Urothelium cell line (cell line): ENCODE data around the gene PPP1R12B.
"Not testable (repeated sequence)": the region's sequence is repeated elsewhere in the genome, so short reads cannot be mapped to it uniquely, and the experiment has no call there.

Source experiments
- DNase-seq: peaks from one replicate; pipeline ENCODE4 v3.0.0; 2011; ENCODE audit warnings: low spot score, mixed read lengths
- FAIRE-seq: peaks from 2 replicates; lab custom pipeline; 2011; peaks lifted over from hg19 to GRCh38; lab: Jason Lieb, UNC

Gene PPP1R12B

DNA sequence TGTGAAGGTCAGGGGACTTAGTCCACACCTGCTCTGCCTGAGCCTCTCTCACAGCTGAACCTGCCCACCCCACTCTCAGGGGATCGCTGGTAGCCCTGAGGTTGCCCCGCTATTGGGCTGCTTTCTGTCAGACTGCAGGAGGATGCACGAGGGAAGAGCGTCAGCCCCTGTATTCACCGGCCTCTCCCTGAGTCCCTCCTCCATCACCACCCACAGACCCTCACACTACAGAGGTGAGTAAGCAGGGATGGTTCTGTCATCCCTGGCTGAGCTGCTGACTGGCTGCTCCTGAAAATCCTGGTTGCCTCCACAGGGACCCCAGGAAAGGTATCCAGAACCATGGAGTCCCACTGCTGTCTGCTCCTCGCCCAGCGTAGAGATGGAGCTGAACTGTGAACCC lies 243.0 kb downstream of the PPP1R12B start:
- no peak for DNase-seq
- FAIRE-seq = no peak

DNA sequence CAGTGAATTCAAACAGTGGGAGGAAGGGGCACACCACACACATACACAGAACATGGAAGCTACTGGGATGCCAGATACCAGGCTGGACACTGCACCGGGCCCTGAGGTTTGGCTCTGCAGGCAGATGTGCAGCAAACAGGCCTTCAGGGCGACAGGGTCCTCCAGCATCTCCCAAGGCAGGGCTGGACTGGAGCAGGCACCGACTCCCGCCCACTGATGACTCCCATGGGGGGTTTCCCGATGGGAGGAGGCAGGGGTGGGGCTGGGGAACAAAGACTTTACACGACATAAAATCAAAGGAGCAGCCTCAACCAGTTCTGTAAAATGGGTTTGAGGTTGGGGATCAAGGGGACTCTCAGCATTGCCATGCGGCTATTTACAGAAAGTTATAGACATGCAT lies 243.6 kb downstream of the PPP1R12B start:
- FAIRE-seq = no peak
- DNase-seq = no peak

DNA sequence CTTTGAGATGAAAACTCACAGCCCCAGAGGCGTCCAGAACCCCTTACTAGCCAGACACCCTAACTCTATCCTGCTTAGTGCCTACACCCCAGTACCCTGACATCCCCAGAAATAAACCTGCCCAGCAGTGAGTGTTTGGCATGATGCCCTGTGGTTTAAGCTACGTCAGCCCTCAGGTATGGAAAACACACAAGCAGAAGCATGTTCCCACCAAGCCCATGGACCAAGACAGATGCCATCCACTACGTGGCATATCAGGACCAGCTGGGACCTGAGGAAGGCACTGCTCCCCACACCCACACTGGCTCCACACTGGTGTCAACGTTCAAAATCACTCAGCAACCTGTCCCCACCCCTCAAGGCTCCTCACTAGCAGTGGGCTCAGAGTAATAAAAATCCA lies 245.3 kb downstream of the PPP1R12B start:
- peak; percentile 90 for FAIRE-seq

DNA sequence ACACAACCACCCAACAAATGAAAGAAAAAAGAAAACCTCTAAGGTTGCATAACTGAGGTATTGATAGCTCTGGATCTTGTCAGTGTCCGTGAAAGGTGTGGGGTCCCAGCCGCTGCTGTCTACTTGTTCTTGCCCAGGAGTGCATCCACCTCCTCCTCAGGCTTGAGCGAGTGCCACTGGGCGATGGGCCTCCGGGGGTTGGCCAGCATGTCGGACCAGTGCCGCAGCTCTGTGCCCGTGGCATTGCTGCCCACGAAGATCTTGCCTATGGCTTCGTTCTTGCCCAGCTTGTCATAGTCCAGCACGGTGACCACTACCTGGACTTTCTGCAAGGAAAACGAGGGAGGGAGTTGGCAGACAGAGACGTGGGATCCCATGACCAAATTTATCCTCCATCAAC lies 248.1 kb downstream of the PPP1R12B start:
- no peak for FAIRE-seq

More for the DNA sequence above, 245.3 kb downstream of the PPP1R12B start:
- peak; percentile 75 for DNase-seq

DNA sequence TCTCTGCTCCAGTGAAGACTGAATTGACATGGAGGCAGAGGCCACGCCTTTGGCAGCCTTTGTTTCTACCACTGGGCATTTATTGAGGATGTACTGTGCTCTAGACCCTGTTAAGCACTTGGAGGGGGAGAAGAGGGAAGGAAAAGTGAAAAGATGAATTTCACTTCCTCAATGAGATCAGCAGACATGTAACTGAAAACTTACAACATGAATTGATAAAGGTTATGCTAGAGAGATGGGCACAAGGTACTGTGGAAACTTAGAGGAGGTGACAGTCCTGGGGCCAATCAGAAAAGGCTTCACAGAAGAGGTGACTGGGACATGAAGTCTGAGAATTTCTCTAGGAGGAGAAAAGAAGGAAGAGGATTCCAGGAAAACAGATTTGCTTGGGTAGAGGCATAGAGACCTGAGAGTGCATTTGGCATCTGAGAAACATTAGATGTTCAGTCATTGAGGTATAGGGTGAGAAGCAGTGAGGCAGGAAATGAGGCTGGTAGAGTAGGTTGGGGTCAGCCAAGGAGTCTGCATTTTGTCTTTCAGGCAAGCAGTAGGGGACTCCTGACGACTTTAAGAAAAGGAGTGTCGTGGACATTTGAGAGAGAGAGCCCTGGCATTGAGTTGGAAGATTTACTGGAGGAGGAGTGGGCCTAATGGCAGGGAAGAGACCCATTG lies 248.7 kb downstream of the PPP1R12B start:
- DNase-seq (no peak), FAIRE-seq (no peak)

More for the DNA sequence above, 248.1 kb downstream of the PPP1R12B start:
- DNase-seq = no peak

DNA sequence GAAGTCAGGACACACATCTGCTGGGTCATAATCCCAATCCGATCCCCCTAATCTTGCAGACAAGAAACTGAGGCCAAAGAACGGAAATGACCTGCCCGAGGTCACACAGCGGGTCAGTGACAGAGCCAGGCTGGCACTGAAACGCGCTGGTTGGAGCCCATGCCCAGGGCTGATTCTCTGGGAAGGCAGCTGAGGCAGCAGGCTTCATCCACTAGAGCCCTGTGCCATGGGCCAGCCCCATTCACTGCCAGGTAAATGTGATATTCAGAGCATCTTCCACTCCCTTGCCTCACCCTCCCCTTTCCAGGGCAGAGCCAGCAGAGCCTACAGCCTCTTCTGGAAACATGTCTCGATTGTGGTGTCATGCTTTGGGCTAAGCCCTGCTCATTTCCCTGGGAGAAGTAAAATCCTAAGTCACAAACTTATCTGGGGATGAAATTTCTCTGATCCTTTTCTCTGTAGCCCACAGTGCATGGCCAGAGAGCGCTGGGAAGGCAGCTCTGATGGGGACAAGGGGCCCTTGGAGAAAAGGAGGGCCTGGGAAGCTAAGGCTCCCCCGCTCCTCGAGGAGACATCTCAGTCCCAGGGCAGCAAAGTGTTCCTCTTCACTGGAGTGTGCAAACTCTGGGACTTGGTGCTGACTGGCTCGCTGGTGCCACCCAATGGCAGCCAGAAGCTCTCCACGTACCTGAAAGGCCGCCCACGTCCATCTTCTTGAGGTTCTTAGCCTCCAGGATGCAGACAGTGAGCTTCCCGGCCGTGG lies 251.4 kb downstream of the PPP1R12B start:
- FAIRE-seq (peak; percentile 42), DNase-seq (peak; percentile 80)

DNA sequence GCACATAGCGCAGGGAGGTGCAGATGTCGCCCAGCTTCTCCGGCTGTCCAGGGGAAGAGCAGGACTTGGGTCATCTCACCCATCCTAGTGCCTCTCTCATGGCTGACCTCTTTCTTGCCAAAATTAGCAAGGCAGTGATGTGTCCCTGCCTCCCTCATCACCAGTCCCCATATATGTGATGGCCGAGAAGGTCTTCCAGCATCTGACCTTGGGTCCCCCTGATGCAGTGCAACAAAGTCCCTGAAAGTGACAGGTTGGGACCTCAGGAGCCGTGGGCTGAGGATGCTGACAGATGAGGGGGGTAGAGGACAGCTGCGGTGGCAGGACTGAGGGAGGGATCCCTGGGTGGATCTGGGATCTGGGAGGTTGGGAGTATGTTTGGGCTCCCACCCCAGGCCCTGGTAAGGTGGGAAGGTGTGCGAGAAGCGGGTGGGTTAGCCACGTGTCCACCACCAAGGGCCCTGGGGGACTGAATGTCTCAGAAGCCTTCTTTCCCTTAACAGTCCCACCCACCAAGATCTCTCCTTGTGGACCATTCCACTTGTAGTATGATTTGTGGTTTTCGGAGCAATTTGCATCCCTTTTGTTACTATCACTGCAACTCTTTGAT lies 252.0 kb downstream of the PPP1R12B start:
- no peak for FAIRE-seq

DNA sequence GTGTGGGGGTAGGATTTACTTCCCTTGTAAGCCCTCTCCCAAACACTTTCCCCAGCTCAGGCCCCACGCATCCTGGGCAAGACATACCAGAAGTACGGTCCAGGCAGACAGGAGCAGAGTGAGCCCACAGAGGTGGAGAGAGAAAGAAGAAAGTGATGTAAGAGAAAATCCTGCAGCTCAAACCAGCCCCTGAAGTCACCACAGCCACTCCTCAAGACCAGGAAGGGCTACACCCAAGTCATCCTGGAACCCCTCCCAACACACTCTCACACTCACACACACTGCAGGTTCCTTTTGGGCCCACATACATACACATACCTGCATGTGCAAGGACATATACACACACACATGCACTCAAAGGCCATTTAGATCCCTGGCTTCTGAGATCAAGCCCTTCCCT lies 254.9 kb downstream of the PPP1R12B start:
- DNase-seq (no peak), FAIRE-seq (no peak)

More for the DNA sequence above, 252.0 kb downstream of the PPP1R12B start:
- no peak for DNase-seq

DNA sequence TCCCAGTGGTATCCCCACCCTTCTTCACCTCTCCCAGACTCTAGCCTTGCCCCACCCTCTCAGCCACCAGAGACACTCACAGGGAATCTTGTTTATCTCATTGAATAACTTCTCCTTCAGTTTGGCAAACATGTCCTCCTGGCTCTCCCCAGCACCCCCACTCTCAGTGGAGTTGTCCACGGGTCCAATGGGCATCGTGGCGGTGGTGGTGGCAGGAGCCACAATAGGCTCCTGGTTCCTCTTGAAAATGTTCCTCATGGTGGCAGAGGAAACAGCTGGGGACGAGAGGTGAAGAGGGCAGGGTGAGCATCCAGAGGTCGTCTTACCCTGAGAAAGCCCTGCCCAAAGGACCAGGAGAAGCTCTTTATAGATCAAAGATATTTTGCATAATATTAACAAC lies 257.0 kb downstream of the PPP1R12B start:
- FAIRE-seq (no peak), DNase-seq (no peak)

DNA sequence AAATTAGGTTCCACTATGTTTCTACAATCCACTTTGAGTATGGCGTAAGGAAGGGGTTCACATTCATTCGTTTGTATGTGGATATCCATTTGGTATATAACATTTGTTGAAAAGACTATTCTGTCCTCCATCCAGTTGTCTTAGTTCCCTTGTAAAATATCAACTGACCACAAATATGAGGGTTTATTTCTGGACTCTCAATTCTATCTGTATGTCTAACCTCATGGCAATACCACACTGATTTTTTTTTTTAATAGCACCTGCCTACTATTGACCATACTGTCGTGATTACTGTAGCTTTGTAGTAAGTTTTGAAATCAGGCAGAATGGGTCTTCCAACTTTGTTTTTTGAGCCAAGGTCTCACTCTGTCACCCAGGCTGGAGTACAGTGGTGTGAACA lies 263.5 kb downstream of the PPP1R12B start:
- DNase-seq, FAIRE-seq: not testable (repeated sequence)

DNA sequence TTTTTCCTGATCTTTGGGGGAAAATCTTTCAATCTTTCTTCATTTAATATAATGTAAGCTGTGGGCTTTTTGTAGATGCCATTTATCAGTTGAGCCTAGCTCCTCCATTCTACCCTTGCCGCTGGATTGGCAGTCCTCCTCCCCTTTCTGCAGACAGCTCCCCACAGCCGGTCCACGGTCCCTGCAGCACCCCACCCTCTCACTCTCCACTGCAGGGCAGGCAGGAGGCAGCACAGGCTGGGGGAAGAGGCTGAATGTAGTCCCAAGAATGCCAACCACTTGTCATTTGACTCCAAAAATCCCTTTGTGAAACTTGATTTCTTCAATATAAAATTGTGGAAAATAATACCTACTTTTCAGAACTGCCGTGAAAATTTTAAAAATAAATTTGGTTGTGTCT lies 265.1 kb downstream of the PPP1R12B start:
- DNase-seq (no peak), FAIRE-seq (no peak)

DNA sequence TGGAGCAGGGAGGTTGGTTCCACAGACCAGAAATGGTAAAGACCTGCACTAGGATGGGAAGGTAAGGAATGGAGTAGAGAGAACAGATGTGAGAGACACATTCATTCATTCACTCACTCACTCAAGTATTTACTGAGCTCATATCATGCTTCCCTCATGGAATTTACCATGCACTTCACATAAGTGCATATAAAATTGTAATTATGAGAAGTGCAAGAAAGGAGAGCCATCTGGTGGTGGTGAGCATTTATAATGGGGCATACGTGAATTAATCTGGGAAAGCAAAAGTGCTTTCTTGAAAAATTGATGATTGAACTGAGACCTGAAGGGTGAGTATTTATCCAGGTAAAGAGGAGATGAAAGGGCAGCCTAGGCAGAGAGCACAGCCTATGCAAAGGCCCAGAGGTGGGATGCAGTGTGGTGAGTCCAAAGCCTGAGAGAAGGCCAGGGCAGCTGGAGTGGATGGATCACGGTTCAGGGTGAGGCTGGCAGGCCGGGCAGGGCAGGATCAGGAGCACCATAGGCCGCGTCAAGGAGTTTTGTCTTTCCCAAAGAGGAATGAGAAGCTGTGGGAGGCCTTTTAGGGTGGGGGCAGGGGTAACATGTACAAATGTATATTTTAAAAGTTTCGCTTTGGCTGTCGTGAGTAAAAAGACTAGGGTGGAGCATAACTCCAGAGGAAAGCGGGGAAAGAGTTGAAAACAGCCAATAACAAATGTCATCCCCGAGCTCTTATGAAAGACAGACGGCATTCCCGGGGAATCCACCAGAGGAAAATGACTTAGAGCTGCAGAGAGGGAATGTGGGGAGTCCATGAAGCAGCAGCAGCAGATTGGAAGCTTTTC lies 266.1 kb downstream of the PPP1R12B start:
- FAIRE-seq, DNase-seq: not testable (repeated sequence)

DNA sequence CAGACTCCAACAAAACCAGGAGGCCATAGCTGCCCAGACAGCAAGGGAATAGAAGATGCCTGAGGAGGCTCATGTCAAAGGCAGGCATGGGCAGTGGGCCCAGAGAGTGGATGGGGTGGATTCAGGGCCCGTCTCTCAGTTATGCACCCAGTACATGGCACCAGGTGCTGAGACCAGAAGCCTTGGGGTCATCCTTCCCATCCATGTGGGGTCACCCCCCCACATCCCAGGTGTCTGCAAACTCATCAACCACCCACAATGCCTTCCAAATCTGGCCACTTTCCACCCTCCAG lies 266.7 kb downstream of the PPP1R12B start:
- DNase-seq, FAIRE-seq: not testable (repeated sequence)

DNA sequence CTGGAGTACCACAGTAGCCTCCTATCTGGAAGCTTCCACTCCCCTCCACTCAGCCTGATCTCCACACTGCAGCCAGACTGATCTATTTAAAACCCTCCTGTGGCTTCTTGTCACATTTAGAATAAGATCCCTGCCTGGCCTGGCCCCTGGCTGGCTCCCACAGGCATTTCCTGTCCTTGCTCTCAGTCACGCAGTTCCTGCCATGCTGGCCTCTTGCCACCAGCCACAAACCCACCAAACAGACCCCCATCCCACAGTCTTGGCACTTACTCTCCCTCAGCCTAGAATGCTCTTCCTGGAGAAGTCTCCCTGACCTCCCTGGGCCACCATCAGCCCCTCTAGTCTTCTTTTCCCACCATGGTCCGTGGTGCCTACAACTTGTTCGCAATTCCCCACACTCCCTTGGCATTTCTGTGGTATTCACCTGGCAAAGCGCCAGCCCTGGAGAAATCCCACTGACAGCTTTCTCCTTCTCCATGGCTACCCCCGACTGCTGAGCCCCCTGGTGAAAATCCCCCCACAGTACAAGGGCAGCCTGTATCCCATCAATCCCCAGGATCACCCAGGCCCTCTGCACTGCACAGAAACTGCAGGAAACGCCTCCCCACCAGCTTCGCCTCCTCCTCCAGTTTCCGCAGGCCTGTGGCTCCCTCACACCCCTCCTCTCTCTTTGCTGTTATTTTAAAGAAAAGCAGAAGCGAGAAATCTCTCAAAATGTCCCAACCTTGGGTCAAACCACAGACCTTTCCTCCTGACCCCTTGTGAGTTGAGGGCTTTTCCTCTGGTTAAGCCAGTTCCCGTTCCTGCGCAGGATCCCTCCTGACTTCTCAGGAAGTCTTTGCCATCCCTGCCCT lies 267.2 kb downstream of the PPP1R12B start:
- FAIRE-seq (no peak), DNase-seq (peak; percentile 49)

DNA sequence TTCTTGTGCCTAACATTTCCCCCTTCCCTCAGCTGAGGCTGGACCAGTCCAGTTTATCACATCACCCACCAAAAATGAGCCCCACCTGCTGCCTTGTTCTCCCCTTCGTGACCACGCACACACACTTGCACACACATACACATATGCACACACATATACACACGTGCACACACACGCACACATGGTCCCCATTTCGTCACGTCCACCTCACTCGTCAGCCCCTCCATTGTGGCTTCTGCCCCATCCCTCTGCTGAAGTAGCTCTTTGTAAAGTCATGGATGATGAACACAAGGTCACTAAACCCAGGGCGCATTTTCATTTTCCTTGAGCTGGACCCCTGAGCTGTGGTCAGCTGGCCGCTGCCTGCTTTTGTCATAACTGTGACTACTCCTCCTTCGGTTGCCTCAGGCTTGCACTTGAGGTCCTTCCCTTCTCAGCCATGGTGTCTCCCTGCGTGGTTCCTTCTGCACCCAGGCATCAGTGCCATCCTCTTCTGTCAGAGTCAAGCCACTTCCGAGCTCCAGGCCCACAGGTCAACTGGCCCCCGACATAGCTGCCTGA lies 267.9 kb downstream of the PPP1R12B start:
- no peak for FAIRE-seq
- no peak for DNase-seq

DNA sequence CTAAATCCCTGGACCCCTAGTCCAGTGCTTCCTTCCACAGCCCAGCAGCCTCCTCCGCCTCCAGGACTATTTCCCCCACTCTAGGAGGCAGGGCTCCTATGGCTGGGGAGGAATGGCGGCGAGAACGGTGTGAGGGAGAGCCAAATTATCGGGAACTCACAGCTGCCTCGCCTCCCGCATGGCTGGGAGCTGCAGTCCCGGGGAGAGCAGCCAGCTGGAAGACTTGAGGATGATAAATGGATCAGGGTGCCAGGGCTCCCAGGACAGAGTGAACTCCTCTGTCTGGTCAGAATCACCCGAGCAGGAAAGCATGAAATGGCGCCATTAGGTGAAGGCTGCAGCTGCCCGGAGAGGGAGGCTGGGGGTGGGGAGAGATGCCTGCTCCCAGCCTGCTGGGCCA lies 270.5 kb downstream of the PPP1R12B start:
- not testable (repeated sequence) for FAIRE-seq, DNase-seq

DNA sequence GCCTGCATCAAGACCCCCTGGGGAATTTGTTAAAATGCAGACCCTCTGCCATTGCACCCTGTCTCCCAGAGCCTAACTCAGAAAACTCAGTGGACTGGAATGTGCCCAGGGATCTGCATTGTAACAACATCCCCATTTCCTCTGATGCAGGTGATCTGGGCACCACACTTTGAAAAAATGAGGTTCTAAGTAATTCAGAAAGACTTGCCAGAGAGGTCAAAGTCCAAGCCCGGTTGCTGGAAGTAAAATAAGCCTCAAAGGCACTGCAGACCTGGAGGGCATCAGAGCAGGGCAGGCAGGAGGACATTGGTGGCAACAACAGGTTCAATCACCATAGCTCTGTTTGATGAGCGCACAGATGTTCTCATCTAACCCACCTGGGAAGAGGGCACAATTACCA lies 271.0 kb downstream of the PPP1R12B start:
- no peak for FAIRE-seq

DNA sequence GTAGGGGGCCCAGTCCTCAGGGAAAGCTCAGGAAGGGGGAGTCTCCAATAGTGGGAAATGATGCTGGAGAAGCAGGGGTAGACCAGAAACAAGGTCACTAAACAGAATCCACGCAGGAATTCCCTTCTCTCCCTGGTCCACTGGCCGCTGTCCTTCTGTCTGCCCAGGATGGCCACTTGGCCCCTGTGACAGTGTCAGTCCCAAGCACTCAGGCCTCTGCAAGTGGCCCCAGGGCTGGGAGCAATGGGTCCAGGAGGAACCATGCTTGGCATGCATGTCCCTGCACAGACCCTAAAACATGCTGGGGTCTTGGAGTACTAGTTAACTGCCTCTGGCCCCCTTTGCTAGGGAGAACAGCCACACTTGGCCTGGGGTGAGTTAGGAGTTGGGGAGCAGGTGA lies 271.5 kb downstream of the PPP1R12B start:
- not testable (repeated sequence) for FAIRE-seq, DNase-seq

More for the DNA sequence above, 271.0 kb downstream of the PPP1R12B start:
- no peak for DNase-seq

DNA sequence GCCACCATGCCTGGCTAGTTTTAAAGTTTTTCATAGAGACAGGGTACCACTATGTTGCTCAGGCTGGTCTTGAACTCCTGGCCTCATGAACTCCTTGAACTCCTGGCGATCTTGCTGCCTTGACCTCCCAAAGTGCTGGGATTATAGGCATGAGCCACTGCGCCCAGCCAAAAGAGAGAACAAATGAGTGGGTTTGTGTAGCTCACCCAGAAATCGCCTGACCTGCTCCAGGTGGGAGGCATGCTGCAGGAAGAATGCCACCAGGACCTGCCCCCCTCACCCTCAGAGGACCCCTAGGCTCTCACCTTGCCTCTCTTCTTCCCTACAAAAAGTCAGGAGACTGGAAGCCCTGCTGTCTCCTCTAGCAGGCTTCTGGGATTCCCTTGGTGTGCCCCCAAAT lies 272.9 kb downstream of the PPP1R12B start:
- FAIRE-seq = no peak
- DNase-seq = no peak

DNA sequence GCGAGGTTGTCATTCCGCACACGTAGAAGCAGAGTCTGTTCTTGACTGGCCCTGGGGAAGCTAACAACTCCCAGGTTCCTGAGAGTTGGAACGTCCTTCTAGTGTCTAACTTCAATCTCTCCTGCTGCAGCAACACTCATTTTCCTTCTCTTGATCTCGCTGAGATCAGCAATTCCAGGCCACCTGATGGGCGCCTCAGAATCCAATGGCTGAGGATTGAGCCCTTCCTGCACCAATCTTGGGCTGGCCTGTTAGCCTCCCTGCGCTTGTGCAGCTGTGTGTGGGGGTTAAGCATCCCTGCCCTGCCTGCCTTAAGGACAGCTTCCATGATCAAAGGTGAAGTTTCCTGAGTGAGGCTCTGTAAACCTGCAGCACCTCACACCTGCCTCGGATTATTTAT lies 273.9 kb downstream of the PPP1R12B start:
- FAIRE-seq = no peak

More for the DNA sequence above, 273.9 kb downstream of the PPP1R12B start:
- DNase-seq = no peak
